GM21737 (cell line): ENCODE measurements around the gene TMEM200A.

Experiments
- ATAC-seq: cut with Tn5 transposase; IDR thresholded peaks from one replicate; pipeline ENCODE4 v1.9.1; 2021; ENCODE audit warnings: mild to moderate bottlenecking, moderate library complexity; ENCODE audit not compliant: unreplicated experiment

TMEM200A gene

DNA sequence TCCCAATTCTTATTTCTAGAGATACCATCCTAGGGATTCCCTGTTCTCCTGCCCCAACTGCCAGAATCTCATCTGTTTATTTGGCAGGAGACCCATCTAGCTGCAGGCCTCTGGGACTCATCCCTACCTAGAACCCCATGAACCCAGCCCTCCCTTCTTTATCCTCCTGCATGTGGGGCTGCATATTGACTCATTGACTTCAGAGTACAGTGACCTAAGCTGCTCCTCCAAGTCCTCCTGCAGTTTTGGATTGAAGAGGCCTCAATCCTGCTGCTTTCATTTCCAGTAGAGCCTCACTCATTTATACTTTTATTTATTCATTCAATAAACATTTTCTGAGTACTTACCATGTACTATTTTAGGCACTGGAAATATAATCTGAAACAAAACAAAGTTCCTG lies 11.6 kb downstream of the TMEM200A start:
- no peak for ATAC-seq

DNA sequence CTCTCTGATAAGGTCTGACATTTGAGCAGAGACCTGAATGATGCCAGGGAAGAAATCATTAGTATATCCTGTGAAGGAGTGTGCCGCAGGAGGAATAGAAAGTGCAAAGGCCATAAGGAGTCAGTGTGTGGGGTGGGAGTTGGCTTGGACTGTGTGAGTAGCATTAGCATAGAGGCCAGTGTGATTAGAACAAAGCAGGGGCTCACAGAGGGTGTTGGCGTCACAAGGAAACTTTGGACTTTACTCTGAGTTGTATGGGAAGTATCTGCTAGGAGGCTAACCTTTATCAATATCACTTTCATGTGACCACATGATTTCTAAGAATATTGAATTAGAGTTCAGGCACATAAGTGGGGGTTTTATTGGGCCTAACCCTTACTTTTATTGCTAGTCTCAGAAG lies 12.1 kb downstream of the TMEM200A start:
- ATAC-seq: no peak

DNA sequence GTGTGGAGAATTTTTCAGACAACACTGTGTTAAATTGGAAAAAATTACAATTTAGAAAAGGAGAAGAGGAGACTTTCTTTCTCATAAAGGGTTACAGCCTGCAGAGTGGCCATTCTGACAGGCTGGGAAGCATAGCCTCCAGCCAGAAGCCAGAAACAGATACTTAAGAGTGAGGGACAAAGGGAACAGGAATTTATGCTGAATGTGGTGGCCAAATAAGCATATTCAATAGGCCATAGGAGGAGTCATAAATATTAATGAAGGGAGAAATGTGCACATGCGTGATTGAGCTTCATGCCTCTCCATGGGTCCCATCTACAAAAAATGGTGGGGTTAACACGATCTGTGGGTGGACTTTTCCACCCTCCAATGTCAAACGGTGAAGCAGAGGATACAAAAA lies 13.4 kb downstream of the TMEM200A start:
- no peak for ATAC-seq

DNA sequence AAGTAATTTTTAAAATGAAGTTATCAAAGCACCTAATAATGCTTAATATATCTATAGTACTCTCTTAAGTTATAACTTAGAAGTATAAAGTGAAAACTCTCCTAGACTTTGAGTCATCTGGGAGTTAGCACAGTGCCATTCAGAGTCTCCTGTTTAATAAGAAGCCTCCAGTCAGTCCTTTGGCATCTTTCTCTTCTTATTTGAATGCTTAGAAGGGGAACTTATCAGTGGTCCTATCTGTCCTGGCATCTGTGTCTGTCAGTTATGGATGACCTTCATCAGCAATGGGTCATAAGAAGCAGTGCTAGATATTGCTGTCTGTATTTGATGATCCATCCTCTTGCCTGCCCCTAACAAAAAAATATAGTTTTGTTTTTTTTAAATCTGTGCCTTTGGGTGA lies 15.2 kb downstream of the TMEM200A start:
- no peak for ATAC-seq

DNA sequence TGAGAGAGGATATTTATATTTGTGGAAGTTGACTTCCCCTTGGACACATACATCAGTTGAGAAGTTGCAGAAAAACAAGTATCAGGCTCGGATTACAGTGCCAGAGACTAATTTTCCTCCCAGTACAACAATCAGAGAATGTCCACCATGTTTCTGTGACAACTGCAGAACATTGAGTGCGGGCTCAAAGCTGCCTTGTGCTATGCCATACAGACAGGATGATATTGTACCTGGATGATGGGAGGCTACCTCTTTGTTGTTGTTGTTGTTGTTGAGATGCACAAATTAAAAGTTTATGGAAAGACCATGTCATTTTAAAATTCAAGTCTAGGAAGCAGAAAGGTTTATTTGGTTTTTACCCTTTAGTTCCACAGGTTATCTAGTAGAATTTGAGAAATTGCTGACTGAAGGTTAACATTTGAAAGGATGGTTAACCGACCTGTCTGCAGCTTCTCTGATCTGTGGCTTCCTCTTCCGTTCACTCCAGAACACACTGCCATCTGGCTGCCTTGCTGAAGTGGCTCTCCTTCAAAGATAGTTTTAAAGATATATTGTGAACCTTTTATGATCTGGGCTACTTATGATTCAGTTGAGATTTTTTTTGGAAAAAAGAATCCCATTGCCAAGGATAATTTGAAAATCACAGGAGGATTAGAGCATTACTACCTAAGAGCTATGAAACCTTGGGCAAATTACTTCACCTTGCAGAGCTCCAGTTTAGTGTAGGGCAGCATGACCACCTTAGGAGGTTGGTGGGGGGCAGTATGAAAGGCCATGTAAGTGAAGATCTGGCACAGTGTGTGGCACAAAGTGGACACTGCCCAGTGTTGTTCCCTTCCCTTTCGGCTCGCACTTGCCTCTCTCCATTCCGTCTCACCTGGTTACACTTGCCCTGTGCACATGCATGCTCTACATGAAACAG lies 15.9 kb downstream of the TMEM200A start:
- ATAC-seq: no peak

DNA sequence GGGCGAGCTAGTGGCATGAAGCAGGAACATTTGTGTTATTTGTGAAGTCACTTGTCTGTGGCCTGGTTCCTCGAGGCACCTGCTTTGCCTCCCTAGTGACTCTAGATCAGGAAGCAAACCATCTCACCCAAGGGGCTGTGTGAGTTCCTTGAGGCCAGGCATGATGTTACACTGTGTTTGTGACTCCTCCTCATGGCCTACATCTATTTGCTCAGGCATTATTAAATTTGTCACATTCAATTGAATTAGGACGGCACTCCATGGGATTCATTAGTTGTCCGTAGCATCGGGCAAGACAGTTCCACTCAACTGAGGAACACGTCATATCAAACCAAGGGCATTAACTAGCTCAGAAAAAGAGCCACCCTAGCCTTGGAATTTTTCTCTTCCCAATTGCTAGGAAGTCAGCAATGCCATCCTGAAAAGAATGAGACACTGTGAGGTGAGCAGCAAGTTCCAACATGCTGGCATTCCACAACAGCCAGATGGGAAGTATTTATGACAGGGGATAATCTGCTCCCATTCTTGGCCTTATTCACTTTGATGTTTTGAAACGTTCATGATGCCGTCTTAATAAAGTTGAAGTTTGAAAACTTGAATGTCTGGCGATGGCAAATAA lies 17.2 kb downstream of the TMEM200A start:
- no peak for ATAC-seq

DNA sequence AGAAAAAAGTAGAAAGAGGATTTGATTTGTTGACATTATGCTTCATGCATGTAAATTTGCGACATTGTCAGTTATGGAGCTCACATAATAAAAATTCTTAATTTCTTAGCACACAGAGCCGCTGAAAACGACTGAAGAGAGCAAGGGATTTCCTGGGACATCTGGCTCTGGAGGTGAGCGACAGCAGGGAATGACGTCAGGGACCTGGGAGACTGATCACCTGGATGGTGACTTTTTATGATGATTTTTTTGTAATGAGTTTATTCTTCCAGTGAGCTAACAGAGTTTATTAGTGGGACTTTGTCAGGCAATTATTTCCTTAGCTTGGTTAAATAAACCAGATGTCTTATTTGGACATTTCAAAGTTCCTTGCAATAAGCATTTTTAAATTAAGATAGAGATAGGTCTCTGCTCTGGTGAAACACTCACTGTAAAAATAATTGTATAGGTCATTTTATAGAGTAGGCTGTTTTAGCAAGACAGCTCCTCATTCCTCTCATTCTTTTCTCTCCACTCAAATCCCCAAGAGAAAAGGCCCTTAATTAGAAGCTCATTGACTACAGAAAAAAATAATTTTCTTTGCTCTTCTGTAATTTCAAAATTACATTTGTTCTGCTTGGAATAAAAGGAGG lies 19.4 kb downstream of the TMEM200A start:
- no peak for ATAC-seq

DNA sequence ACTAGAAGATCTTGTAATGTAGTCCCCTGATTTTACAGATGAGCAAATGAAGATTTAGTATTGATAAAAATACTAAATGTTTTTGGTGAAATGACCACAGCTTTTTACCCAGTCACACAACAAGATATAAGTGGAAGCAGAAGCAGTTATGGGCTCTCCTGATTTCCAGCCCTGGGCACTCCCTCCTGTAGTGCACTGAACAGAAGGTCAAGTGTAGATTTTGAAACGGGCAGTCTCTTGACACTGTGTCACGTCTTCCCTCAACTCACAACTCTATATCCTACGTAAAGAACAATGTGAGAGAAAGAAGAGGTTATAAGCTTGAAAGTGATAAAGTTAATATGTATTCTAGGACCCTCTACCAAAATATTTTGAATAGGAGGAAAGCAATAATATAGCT lies 23.3 kb downstream of the TMEM200A start:
- no peak for ATAC-seq

DNA sequence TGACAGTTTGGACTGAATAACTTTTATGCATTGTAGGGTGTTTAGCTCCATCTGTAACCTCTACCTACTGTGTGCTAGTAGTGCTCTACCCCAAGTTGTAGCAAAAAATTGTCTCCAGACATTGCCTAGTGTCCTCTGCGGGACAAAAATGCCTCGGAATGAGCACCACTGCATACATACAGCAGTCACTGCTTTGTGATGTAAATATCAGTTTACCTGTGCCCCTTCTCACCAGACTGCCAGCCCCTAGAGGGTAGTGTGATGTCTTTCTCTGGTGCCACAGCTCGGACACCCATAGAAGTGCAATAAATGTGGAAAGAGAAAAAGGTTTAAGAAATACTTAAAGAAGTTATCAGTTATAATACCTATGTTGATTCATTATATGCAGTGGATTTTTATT lies 25.1 kb downstream of the TMEM200A start:
- ATAC-seq: no peak

DNA sequence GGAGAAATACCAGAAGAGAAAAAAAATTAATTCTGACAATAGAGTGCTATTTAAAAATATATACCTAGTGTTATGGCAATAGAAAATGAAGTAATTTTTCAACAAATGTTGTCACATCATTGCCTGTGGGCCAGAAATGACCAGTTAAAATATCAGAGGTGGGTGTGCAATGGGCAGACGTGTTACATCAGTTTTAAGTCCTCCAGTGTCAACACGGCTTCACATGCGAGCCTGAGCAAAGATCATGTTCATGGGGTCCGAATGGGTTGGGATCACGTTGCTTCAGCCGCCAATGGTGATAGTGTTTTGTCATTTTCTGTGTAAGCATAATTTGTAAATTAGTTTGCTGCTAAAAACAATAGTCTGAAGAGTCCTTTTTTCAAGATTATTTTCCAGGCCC lies 27.5 kb downstream of the TMEM200A start:
- no peak for ATAC-seq

DNA sequence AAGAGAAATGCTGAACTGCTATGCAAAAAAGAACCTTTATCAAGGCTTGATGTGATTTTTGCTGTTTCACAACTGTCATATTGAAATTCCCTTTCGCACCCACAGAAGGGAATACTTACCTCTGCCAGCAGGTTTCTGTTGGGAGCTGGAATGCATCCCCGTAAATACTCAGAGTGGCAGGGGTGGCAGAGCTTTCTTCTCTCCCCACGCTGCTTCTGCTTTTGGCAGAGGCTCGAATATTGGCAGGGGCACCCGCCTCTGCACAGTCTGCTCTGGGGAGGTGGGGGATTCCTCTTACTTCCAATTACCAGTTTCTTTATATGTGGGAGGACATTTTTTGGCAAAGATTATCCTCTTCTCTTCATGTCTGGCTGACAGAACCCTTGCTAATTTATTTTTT lies 28.4 kb downstream of the TMEM200A start:
- ATAC-seq: no peak

DNA sequence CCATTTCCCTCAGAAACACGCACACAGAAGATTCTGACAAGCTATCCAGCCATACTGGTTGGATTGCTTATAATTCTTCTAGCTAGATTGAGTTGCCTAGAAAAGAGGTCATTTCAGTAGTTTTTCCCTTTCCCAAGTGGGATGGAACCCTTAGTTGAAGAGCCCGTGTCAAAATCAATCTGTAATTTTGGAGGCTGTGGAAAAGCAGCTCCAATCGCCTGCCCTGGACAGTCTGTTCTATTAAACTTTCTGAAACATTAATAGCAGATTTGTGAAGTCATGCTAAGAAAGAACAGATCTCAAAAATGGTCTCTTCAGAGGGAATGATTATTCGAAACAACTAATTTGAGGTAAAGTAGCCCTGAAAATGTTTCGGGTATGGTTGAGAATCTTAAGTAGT lies 29.3 kb downstream of the TMEM200A start:
- no peak for ATAC-seq

DNA sequence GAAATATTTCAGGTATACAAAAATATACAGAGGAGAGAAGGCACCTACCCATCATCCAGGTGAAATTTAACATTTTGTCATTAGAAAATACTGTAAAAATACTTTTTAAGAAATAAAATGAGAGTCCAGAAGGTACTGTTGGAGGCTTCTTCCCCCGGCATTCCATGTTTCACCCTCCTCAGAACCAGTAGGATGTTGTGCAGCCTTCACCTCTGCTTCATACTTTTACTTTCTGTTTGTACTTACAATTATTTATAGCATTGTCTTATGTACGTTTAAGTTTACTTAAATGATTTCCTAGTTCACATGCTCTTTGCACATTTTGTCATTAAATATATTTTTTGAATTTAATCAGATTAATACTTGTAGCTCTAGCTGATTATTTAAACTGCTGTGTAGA lies 30.9 kb downstream of the TMEM200A start:
- no peak for ATAC-seq

DNA sequence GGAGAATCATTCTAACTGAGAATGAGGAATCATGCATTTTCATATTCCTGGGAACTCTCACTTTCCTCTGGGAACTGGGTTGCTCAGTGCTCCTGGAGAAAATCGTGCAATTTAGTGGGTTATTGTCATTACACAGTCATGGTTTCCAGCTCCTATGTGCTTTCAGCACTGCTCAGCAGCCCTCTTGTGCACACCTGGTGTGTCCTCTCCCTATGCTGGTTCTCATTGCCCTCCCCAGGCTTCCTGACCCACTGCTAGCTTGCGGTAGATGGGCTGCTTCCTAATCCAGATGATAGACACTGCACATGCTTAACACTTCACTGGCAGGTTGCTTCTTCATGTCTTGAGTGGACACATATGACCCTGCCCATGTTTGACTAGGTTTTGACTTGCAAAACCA lies 39.7 kb downstream of the TMEM200A start:
- no peak for ATAC-seq

DNA sequence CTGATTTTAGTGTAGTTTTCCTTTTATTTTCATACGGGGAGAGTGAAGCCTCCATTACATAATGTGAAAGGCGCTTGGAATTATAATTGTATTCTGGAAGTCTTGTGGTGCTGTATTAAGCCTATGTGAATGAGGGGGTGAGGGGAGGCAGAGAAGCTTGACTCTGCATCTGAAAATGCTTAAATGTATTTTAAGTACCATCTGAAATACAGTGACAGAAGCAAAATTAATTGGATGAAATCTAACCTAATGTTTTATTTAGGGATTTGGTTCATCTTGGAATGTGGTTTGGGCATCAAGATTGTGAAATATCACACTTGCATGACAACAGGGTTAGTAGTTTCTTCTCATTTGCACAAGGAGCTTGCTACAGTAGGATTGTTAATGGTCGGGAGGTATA lies 41.2 kb downstream of the TMEM200A start:
- no peak for ATAC-seq

DNA sequence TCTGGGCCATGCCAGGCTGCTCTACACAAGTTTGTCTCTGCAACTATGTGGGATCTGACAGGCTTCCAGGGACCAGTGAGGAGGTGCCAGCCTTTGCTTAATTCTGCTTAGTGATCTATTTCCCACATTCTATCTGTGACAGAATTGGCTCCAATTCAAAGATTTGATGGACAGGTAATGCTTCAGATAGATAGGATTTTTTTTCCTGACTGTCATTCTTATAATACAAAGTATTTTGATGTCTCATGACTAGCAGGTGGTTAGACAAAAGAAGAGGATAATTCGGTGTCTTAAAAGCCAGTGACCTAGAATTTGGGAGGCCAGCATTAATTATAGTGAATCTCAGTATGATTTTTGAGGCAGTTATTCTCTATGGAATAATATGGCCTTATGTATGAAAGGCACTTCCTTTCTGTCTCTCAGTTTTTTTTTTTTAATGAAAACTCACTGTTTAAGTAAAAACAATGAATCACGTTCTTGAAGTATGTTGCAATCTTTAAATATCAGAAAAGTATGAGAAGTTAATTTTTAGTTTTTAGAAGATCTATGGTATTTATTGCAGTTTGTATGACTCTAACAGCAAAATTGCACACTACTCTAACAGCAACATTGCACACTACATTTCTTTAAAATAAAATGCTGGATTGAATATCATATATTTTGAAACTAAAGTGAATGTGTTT lies 43.7 kb downstream of the TMEM200A start:
- no peak for ATAC-seq

DNA sequence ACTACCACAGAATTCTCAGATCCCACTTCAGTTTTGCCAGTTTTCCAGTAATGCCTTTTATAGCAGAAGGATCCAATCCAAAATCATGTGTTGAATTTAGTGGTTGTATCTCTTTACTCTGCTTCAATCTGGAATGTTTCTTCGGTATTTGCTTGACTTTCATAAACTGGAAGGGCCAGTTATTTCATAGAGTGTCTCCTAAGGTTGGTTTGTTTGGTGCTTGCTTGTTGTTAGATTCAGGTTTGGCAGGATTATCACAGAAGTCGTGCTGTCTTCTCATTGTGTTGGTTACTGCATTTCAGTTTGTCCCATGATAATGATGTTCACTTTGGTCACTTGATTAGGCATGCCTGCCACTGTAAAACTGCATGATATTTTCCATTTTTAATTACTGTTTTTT lies 45.7 kb downstream of the TMEM200A start:
- ATAC-seq: no peak

DNA sequence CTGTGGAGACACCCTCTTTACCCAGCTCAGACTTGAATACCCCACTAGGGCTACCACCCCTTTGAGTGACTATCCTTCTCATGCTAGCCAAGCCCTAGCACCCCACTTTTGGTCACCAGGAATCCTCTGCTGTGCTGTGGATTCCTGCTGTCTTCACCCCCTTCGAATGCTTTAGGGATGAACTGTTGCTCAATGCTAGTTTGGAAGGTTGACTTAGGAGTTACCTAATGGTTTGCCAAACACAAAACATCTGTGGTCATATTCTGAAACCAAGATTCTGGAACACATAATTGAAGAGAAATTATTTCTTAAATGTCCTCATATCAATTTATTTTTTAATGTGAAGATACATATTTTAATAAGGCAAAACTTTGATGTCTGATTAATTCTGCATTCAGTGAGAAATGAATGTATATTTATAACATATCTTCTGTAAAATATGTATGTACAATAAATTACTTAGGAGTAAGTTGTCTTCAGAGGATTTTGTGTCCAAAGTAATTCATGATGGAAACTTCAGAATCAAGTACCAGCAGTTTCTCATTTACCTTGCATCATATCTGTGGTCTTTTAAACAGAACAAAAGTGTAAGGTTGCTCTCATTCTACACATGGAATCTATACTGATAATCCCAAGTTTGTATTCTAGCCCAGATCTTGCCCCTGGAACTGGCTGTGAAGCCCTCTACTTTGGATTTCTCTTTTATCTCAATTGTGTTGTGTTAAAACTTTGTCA lies 46.9 kb downstream of the TMEM200A start:
- ATAC-seq: no peak

DNA sequence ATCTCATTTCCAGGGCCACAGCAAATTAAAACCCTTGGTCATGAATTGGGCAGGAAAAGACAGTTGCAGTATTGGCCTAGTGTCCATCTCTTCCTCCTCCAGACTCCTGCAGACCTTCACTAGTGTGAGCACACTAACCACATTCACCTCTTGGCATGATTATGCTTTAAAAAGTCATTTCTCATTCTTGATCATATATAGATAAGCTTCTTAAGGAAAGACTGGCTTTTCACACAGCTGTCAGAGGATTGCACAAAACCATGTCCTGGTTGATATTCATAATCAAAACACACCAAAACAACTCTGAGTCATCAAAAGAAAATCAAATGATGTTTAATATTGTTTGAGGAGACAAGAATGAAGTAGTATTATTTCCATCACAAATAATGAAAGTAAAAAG lies 52.1 kb downstream of the TMEM200A start:
- no peak for ATAC-seq

DNA sequence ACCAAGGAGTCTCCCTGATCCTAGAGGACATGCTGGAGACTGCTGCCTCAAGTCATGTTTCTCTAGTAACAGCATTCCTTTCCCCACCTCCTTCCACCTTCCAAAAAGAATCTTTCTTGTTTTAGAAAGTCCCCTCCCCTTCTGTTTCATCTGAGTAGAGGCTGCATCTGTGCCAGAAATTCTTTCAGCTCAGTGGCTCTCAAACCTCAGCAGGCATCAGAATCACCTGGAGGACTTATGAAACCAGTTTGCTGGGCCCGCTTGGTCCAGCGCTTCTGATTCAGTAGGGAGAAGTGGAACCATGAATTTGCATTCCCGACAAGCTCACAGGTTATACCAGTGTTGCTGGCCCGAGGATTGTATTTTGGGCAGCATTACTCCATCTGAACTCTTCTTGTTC lies 55.1 kb downstream of the TMEM200A start:
- no peak for ATAC-seq

DNA sequence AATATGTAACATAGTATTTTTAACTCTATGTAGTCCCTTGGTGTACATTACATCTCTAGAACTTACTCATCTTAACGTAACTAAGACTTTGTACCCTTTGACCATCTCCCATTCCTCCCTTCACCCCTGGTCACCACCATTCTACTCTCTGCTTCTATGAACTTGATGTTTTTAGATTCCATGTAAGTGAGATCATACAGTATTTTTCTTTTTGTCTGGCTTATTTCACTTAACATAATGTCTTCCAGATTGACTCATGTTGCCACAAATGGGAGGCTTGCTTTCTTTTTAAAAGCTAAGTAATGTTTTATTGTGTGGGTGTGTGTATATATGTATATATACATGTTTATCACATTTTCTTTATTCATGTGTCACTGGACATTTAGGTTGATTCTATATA lies 55.8 kb downstream of the TMEM200A start:
- ATAC-seq: no peak
